CD4-positive, alpha-beta T cell (primary cell): ENCODE data around the gene EPC2. TPM values are rescaled to one million over a fixed set of nuclear protein-coding genes. Genes with fewer than 3 reads are reported as not detected.

ENCODE experiments used
- ATAC-seq: fragments of 200-7000 bp; cut with Tn5 transposase; one replicate; pipeline ENCODE4 v1.10.0; 2022; ENCODE audit warnings: mild to moderate bottlenecking; ENCODE audit not compliant: poor library complexity
- CTCF ChIA-PET: fragments of 350-600 bp; sonication (Branson Sonifier 250); formaldehyde crosslinking; loops from one replicate; lab custom pipeline; 2021; ENCODE audit warnings: antibody characterized with exemption, inconsistent platforms; lab: Charles Lee
- POLR2A ChIA-PET: fragments of 350-600 bp; sonication (Branson Sonifier 250); formaldehyde crosslinking; loops from one replicate; lab custom pipeline; 2021; ENCODE audit warnings: antibody characterized with exemption, inconsistent platforms; lab: Charles Lee
- DNase-seq, 14 experiments: peaks; one replicate each; pipeline ENCODE4 v3.0.0-alpha.2; 2013 to 2020; ENCODE audit warnings: mixed read lengths in 2 of 14
- H3K27ac ChIP-seq, 2 donors: one replicate each; pipeline versions ENCODE4 v1.5.1 to v1.7.0; 2013; ENCODE audit warnings: low read length in 2 of 2, low read depth in 1 of 2, mild to moderate bottlenecking in 1 of 2
- H3K27me3 ChIP-seq, 2 experiments: 1 replicate in 1 of 2; 2 replicates in 1 of 2; pipeline versions ENCODE4 v1.6.1 to v1.7.0; 2013; ENCODE audit warnings: low read length in 2 of 2, control low read depth in 1 of 2, mild to moderate bottlenecking in 1 of 2, moderate library complexity in 1 of 2; ENCODE audit not compliant: insufficient read depth in 2 of 2, control insufficient read depth in 1 of 2
- H3K36me3 ChIP-seq: one replicate; pipeline ENCODE4 v1.6.1; 2013; ENCODE audit warnings: low read length, control low read depth; ENCODE audit not compliant: insufficient read depth
- H3K4me1 ChIP-seq: one replicate; pipeline ENCODE4 v1.6.1; 2013; ENCODE audit warnings: low read length, control low read depth; ENCODE audit not compliant: insufficient read depth
- H3K4me3 ChIP-seq: one replicate; pipeline ENCODE4 v1.5.1; 2013; ENCODE audit warnings: mild to moderate bottlenecking, low read length, moderate library complexity
- H3K9me3 ChIP-seq, 2 experiments: 1 replicate in 1 of 2; 2 replicates in 1 of 2; pipeline versions ENCODE4 v1.6.1 to v1.7.0; 2013; ENCODE audit warnings: low read length in 2 of 2, mild to moderate bottlenecking in 2 of 2, control low read depth in 1 of 2, moderate library complexity in 1 of 2; ENCODE audit not compliant: control insufficient read depth in 1 of 2, insufficient read depth in 1 of 2
- H3K27ac Mint-ChIP-seq: one replicate; pipeline ENCODE4 v1.8.0; 2020; ENCODE audit warnings: mixed read lengths
- H3K27me3 Mint-ChIP-seq: one replicate; pipeline ENCODE4 v1.8.0; 2021; ENCODE audit warnings: mixed read lengths
- H3K36me3 Mint-ChIP-seq: one replicate; pipeline ENCODE4 v1.8.0; 2021; ENCODE audit warnings: low read depth, mixed read lengths
- H3K4me1 Mint-ChIP-seq: one replicate; pipeline ENCODE4 v1.8.0; 2021; ENCODE audit warnings: low read depth, mixed read lengths
- H3K4me3 Mint-ChIP-seq: one replicate; pipeline ENCODE4 v1.8.0; 2020; ENCODE audit warnings: mild to moderate bottlenecking, mixed read lengths
- H3K9me3 Mint-ChIP-seq: one replicate; pipeline ENCODE4 v1.8.0; 2020; ENCODE audit warnings: mixed read lengths
- intact Hi-C, 2 experiments: fragments of 100-400 bp; cut with DNase I in 1 of 2; cut with micrococcal nuclease in 1 of 2; formaldehyde crosslinking; loops; one replicate each; pipeline versions ENCODE4 v1.15.1 to v1.9.0; 2023 to 2025; cut with DNase I, micrococcal nuclease
- polyA plus RNA-seq, 2 donors: library from polyadenylated mRNA; unstranded; fragments of 120-200 nt; gene quantifications; one replicate each; pipeline ENCODE4 v1.2.1, GENCODE V29; 2013
- total RNA-seq, 174 experiments: library from RNA in 2 of 174; stranded (reverse) in 2 of 174; gene quantifications; one replicate each; pipeline ENCODE4 v1.2.3 and lab custom pipeline; 2021 to 2026
- TF ChIP-seq, protein P1 (sequence below): fragments of 200-600 bp; IDR thresholded peaks from one replicate; pipeline ENCODE4 v1.8.0; 2022; ENCODE audit warnings: antibody characterized with exemption, mild to moderate bottlenecking

Gene EPC2, protein sequence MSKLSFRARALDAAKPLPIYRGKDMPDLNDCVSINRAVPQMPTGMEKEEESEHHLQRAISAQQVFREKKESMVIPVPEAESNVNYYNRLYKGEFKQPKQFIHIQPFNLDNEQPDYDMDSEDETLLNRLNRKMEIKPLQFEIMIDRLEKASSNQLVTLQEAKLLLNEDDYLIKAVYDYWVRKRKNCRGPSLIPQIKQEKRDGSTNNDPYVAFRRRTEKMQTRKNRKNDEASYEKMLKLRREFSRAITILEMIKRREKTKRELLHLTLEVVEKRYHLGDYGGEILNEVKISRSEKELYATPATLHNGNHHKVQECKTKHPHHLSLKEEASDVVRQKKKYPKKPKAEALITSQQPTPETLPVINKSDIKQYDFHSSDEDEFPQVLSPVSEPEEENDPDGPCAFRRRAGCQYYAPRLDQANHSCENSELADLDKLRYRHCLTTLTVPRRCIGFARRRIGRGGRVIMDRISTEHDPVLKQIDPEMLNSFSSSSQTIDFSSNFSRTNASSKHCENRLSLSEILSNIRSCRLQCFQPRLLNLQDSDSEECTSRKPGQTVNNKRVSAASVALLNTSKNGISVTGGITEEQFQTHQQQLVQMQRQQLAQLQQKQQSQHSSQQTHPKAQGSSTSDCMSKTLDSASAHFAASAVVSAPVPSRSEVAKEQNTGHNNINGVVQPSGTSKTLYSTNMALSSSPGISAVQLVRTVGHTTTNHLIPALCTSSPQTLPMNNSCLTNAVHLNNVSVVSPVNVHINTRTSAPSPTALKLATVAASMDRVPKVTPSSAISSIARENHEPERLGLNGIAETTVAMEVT
- total RNA-seq: 10 to 100 TPM; 79.6 to 85.5 TPM
- polyA plus RNA-seq (2013, experiment 1 of 2): 38.5 TPM
- 43.4 TPM for polyA plus RNA-seq (2013, experiment 2 of 2)
- 30.1 to 197 (median 115) reads per million in 172 experiments for total RNA-seq (lab: John Stamatoyannopoulos, UW)

DNA sequence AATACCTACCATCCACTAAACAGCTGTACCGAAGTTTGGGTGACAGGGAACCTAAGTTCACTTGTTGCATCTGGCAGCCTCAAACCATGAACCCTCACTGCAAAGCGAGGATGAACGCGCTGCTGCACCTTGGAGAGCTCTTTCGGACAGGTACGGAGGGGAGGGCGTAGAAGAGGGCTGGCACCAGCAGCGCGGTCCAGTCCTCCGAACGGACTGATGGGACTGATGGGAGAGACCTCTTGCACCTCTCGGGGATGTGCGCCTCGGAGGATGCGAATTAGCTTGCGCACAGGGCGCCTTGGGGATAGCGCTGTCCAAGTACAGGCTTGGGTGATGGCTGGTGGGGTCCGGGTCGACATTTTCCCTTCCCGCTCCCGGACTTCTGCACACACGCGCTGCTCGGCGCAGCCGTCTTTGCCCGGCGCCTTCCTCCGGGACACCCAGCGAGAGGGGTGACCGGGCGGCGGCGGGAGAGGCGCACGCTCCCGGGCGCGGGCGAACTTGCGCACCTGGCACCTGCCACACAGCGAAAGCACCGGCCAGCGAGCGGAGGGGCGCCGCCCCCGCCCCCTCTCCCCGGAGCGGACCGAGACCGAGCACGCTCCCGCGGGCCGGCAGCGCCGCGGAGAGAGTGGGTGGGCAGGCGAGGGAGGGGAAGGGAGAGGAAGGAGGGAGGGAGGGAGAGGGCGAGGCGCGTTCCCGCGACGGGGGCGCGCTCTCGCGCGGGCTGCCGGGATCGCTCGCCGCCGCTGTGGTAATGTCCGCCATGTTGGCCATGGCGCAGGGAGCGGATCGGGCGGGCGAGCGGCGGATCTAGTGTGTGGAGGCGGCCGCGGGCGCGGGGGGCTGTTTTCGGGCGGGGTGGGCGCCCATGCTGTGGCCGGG, at the start of gene EPC2:
EPC2 (plus strand) TSS at position 754 of the 885 bp plus-strand sequence. CDS start 267 bp downstream, outside the sequence.
- POLR2A ChIA-PET: interaction anchor here (0.7 to 5.4 kb wide), 18 partner anchors 9 to 800 kb away, joined by 3 to 106 read pairs (median 4); partner anchors contain the start of genes MBD5 and ORC4
- no peaks in the 10 kb centered on the region for H3K27me3 Mint-ChIP-seq
- TF ChIP-seq, protein P1, sequence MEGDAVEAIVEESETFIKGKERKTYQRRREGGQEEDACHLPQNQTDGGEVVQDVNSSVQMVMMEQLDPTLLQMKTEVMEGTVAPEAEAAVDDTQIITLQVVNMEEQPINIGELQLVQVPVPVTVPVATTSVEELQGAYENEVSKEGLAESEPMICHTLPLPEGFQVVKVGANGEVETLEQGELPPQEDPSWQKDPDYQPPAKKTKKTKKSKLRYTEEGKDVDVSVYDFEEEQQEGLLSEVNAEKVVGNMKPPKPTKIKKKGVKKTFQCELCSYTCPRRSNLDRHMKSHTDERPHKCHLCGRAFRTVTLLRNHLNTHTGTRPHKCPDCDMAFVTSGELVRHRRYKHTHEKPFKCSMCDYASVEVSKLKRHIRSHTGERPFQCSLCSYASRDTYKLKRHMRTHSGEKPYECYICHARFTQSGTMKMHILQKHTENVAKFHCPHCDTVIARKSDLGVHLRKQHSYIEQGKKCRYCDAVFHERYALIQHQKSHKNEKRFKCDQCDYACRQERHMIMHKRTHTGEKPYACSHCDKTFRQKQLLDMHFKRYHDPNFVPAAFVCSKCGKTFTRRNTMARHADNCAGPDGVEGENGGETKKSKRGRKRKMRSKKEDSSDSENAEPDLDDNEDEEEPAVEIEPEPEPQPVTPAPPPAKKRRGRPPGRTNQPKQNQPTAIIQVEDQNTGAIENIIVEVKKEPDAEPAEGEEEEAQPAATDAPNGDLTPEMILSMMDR: no peak

DNA sequence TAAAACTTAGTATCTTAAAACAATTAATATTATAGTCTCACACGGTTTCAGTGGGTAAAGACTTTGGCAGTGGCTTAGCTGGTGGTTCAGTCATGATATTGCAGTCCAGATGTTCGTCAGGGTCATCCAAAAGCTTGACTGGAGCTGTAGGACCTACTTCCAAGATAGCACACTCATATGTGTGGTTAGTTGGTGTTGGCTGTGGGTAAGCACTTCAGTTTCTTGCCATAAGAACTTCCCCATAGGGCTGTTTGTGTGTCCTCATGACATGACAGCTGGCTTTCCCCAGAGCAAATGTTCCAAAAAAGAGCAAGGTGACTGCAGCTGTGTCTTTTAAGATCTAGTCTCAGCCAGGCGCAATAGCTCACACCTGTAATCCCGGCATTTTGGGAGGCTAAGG, 48.5 kb upstream of the EPC2 start:
- Mint-ChIP-seq H3K4me3 (no peak overlapping the region), H3K27ac (no peak overlapping the region), H3K9me3 (no peaks in the 10 kb centered on the region), H3K36me3 (no peaks in the 10 kb centered on the region), H3K27me3 (no peaks in the 10 kb centered on the region), H3K4me1 (no peaks in the 10 kb centered on the region)
- ATAC-seq (no peak), DNase-seq (peak in 1 of 14 experiments; percentile 9)
- Histone ChIP-seq H3K27ac (no peak overlapping the region), H3K4me1 (no peaks in the 10 kb centered on the region), H3K9me3 (no peaks in the 10 kb centered on the region), H3K27me3 (no peaks in the 10 kb centered on the region), H3K4me3 (no peak overlapping the region), H3K36me3 (no peaks in the 10 kb centered on the region)
- TF ChIP-seq, protein P1: no peak
- ChIA-PET CTCF (no interaction called here), POLR2A (no interaction called here)
- intact Hi-C loops: no loop called here

More for the DNA sequence above, at the start of gene EPC2:
- peak within 1 kb of the TSS; percentile 97 to 98 for H3K27ac ChIP-seq
- Mint-ChIP-seq H3K4me3 (peak within 1 kb of the TSS; percentile 98), H3K9me3 (no peaks in the 10 kb centered on the region), H3K36me3 (peaks cover 24% of the 10 kb centered on the region), H3K4me1 (peaks cover 32% of the 10 kb centered on the region), H3K27ac (peak within 1 kb of the TSS; percentile 93)
- peak within 1 kb of the TSS; percentile 93 for H3K4me3 ChIP-seq
- H3K9me3 ChIP-seq: no peaks in the 10 kb centered on the region
- ATAC-seq (peak; percentile 33), DNase-seq (peak; percentile 76 to 95 (median 88))
- CTCF ChIA-PET: interaction anchor here (1.3 to 3.8 kb wide), 3 partner anchors 30 to 654 kb away, joined by 5 to 20 read pairs (median 6); no protein-coding TSS in a partner anchor
- H3K4me1 ChIP-seq: peaks cover 20% of the 10 kb centered on the region
- intact Hi-C loops: loop anchor here (5.0 to 10.0 kb wide), 6 partner anchors 51 to 799 kb away; partner anchors contain the start of genes ACVR2A (in 1 of the 2) and KIF5C (in 1 of the 2)
- no peaks in the 10 kb centered on the region for H3K27me3 ChIP-seq
- no peaks in the 10 kb centered on the region for H3K36me3 ChIP-seq
